ENCODE results near the gene TMEM179.

DNA sequence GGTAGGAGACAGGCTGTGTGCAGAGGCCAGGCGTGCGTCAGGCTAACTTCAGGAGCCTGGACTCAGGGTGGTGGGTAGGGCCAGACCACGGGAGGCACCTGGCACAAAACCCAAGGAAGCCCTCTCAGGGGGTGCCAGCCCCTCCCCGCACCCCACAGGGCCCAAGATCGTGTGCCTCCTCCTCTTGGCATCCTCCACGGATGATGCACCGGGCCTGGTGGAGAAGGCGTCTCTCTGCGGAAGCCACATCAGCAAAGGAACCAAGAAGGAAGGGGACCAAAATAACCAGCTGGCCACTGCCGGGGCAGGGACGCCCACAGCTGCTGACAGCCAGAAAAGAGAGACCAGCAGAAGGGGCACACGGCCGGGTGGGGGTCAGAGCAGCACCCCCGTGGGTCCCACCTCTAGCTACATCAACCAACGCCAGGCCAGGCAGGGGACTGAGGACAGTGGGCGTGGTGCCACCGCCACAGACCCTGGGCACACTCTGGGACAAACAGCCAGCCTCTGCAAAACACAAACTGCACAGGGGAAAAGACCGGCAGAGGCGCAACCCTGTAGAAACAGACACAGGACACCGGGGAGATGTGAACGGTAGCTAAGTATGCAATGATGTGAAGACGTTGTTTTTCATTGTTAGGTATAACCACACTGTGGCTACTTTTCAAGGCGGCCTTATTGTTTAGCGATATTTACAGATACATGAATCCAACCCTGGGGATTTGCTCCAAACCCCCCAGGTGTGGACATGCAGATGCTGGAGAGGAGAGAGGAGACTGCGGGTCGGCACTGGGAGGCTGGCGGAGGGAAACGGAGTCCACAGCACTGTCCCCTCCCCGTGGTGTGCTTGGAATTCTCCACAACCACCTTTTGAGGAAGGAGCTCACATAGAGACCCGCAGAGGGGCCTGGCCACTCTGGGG is 51.1 kb downstream of the TMEM179 start:
- TF ChIP-seq, protein P1, sequence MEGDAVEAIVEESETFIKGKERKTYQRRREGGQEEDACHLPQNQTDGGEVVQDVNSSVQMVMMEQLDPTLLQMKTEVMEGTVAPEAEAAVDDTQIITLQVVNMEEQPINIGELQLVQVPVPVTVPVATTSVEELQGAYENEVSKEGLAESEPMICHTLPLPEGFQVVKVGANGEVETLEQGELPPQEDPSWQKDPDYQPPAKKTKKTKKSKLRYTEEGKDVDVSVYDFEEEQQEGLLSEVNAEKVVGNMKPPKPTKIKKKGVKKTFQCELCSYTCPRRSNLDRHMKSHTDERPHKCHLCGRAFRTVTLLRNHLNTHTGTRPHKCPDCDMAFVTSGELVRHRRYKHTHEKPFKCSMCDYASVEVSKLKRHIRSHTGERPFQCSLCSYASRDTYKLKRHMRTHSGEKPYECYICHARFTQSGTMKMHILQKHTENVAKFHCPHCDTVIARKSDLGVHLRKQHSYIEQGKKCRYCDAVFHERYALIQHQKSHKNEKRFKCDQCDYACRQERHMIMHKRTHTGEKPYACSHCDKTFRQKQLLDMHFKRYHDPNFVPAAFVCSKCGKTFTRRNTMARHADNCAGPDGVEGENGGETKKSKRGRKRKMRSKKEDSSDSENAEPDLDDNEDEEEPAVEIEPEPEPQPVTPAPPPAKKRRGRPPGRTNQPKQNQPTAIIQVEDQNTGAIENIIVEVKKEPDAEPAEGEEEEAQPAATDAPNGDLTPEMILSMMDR (optimal IDR thresholded peaks at IDR 0.05 in 1 of 3, IDR thresholded peaks at IDR 0.05 in 1 of 3, conservative IDR thresholded peaks at IDR 0.05 in 1 of 3; ENCODE audit: extremely low read depth in 1 of 3, insufficient read depth in 2 of 3, low read length in 3 of 3): no peak
- no peak for TF ChIP-seq EZH2 (IDR thresholded peaks at IDR 0.05; ENCODE audit: low read length)
